ENCODE results near the gene DTNB. TPM values are rescaled to one million over a fixed set of nuclear protein-coding genes. Genes with fewer than 3 reads are reported as not detected.

The DTNB gene
- total and polyA plus RNA-seq, 10 of the 15 experiments (the other 5 are each of a cell fraction or from before 2014, with no cell fraction given), result 4.5 to 30.6 (median 11.9) TPM

DNA sequence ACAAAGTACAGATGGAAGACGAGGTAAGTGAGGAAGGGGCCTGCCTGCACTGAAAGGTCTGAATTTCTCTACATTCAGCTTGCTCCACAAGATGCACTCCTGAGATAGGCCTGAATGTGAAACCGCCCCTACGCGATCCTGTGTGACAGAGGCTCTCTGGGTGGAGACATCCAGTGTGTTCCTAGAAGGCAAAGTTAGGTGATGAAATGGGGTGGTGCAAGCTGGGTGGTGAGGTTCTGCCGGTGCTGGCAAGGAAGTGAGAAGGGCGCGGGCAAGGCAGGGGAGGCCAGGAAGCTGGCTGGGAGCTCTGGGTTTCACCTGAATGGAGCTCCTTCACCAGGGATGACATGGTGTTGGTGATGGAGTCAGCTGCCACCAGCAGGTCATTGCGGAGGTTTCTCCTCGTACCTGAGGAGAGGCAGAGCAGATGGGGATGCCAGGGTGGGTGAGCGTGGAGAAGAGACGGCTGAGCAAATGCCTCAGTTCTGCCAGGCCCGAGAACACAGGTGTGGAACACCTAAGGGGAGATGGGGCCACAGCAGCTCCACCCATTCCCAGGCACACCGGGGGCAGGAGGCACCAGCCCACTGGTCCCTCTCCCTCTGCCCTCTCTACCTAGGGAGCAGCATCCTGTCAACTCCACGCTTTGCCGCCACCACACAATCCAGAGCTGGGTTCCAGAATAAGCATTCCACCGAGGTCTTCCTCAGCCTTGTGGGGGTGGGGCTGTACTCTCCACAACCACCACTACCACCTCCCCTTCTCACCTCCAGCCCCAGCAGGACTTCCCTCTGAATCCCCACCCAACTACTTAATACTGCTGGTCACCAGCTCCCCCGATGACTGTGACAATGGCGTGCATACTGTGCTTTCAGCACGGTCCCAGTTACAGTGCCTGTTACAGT lies 286.2 kb downstream of the DTNB start:
- no peak overlapping the region for H3K27ac ChIP-seq (ENCODE audit: control insufficient read depth, insufficient read depth)
- ChIA-PET SMC1A (ENCODE audit: uncharacterized antibody, unreplicated experiment) (interaction anchor here (0.9 to 13.4 kb wide), 3 partner anchors 9 to 15 kb away, joined by 3 to 92 read pairs (median 9); no protein-coding TSS in a partner anchor), CTCF (interaction anchor here (1.3 to 1.9 kb wide), 2 partner anchors 9 to 10 kb away, joined by 4 to 8 read pairs; no protein-coding TSS in a partner anchor), POLR2A (interaction anchor here (0.5 to 1.0 kb wide), 3 partner anchors 10 to 109 kb away, joined by 3 to 4 read pairs (median 4); no protein-coding TSS in a partner anchor), RAD21 (ENCODE audit: unreplicated experiment) (interaction anchor here (2.5 kb wide), 1 partner anchor 11 kb away, joined by 7 read pairs; no protein-coding TSS in a partner anchor)
- in situ Hi-C loops (cut with MboI), result no loop called here
- no peaks in the 10 kb centered on the region; the same call in 2 of the 3 replicates for H3K9me3 ChIP-seq (replicated peaks; ENCODE audit: control insufficient read depth, insufficient read depth, low read length)
- H3K4me1 ChIP-seq (ENCODE audit: control insufficient read depth, insufficient read depth, low read length), result peaks cover 12% of the 10 kb centered on the region
- H4K20me1 ChIP-seq (ENCODE audit: control insufficient read depth, insufficient read depth), result no peaks in the 10 kb centered on the region
- H3K79me2 ChIP-seq (ENCODE audit: control insufficient read depth, insufficient read depth, low read length), result no peaks in the 10 kb centered on the region
- ATAC-seq, result no peak; the same call in 2 of the 3 replicates
- BruUV-seq (replicated peaks), result no TSS peak
- intact Hi-C loops (cut with micrococcal nuclease; ENCODE audit: unreplicated experiment), result no loop called here
- no peak for FAIRE-seq
- H3K4me3 ChIP-seq, result no peak overlapping the region
- WGBS (ENCODE audit: insufficient coverage, insufficient replicate concordance, low lambda C conversion rate, missing lambda C conversion rate), result 93% methylated on average over 19 of the region's 19 CpGs
- no peak overlapping the region for H3K9ac ChIP-seq (ENCODE audit: control insufficient read depth, insufficient read depth, low read length)
- H3K4me2 ChIP-seq (ENCODE audit: control insufficient read depth, insufficient read depth), result no peak overlapping the region
- no peaks in the 10 kb centered on the region for H3K36me3 ChIP-seq (ENCODE audit: control insufficient read depth in 2 of 2, insufficient read depth in 2 of 2, low read length in 1 of 2)
- H2AFZ ChIP-seq (ENCODE audit: control insufficient read depth, low read depth, low read length), result no peak overlapping the region
- no peak for DNase-seq (ENCODE audit: low read depth, low spot score)
- no peaks in the 10 kb centered on the region for H3K27me3 ChIP-seq (replicated peaks in 1 of 2; ENCODE audit: control insufficient read depth in 2 of 2, insufficient read depth in 2 of 2, low read length in 1 of 2)
- TF ChIP-seq IRF4 (IDR thresholded peaks at IDR 0.05; ENCODE audit: low read depth, low read length) (no peak), SIN3A (IDR thresholded peaks at IDR 0.05; ENCODE audit: low read depth, low read length) (no peak), SREBF2 (IDR thresholded peaks at IDR 0.05; ENCODE audit: low read length) (no peak), PRDM15 (CRISPR knock-in tag; IDR thresholded peaks at IDR 0.05) (no peak), POLR2AphosphoS5 (IDR thresholded peaks at IDR 0.05; ENCODE audit: low read length) (no peak), ESRRA (IDR thresholded peaks at IDR 0.05; ENCODE audit: low read length) (no peak), NBN (IDR thresholded peaks at IDR 0.05) (no peak), CBFB (IDR thresholded peaks at IDR 0.05; ENCODE audit: low read depth) (no peak), NFIC (IDR thresholded peaks at IDR 0.05; ENCODE audit: low read depth, low read length) (no peak), ASH2L (IDR thresholded peaks at IDR 0.05; ENCODE audit: borderline replicate concordance, low read depth) (no peak), RBBP5 (conservative IDR thresholded peaks at IDR 0.05) (no peak), ATF3 (IDR thresholded peaks at IDR 0.05; ENCODE audit: borderline replicate concordance, extremely low read depth, low read depth, low read length) (no peak), ZBED1 (IDR thresholded peaks at IDR 0.05; ENCODE audit: borderline replicate concordance) (no peak), SMC3 (IDR thresholded peaks at IDR 0.05; ENCODE audit: borderline replicate concordance, low read length) (no peak), BMI1 (IDR thresholded peaks at IDR 0.05; ENCODE audit: borderline replicate concordance) (no peak), NR2C1 (IDR thresholded peaks at IDR 0.05) (no peak), EP300 (IDR thresholded peaks at IDR 0.05; ENCODE audit: borderline replicate concordance in 1 of 2, control insufficient read depth in 1 of 2, low read depth in 2 of 2, low read length in 2 of 2) (no peak)
- TF ChIP-seq, protein P1, sequence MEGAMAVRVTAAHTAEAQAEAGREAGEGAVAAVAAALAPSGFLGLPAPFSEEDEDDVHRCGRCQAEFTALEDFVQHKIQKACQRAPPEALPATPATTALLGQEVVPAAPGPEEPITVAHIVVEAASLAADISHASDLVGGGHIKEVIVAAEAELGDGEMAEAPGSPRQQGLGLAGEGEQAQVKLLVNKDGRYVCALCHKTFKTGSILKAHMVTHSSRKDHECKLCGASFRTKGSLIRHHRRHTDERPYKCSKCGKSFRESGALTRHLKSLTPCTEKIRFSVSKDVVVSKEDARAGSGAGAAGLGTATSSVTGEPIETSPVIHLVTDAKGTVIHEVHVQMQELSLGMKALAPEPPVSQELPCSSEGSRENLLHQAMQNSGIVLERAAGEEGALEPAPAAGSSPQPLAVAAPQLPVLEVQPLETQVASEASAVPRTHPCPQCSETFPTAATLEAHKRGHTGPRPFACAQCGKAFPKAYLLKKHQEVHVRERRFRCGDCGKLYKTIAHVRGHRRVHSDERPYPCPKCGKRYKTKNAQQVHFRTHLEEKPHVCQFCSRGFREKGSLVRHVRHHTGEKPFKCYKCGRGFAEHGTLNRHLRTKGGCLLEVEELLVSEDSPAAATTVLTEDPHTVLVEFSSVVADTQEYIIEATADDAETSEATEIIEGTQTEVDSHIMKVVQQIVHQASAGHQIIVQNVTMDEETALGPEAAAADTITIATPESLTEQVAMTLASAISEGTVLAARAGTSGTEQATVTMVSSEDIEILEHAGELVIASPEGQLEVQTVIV (IDR thresholded peaks at IDR 0.05; ENCODE audit: borderline replicate concordance, partially characterized antibody), result no peak

Measured in GM12878 (cell line).